Measurements from ENCODE around the gene C10orf53.

DNA sequence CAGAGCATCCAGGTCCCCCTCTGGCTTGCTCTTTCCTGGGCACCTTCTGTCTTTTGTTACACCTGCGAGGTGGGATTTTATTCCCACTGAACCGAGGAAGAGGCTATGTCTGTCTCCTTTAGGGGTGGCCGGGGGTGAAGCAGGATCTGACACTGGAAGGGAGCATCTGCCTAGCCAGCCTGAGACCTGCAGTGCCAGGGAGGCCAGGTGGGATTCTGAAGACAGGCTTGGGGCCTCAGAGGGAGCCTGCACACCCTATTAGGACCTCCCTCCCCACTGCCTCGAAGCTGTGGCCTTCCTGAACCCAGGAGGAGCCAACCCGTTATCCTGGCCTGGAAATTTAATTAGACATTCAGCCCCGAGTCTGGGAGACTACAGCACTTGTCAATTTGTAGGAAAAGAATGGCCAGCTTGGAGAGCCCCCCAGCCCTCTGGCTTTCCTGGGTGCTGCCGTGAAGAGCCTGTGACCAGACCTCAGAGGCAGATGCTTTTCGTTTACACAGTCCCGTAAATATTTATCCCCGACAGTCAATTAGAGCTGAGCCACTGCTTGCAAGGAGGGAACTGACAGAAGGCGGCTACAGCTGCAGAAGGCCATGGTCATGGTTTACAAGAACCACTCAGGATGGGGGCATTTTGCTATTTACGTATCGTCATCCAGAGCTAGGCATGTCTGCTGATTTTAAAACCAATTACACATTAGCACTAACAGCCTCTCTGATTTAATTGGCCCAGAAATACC is 46.0 kb upstream of the C10orf53 start:
- TF ChIP-seq POLR2AphosphoS5 (IDR thresholded peaks at IDR 0.05; ENCODE audit: borderline replicate concordance, low read depth, low read length) (no peak), EZH2 (IDR thresholded peaks at IDR 0.05) (no peak)
